AG04449 (cell line): ENCODE measurements around the gene SKAP1.

Experiments used
- CTCF ChIA-PET: fragments of 350-600 bp; formaldehyde crosslinking; extraction: SDS; loops from one replicate; lab custom pipeline; 2021; ENCODE audit warnings: antibody characterized with exemption; lab: Yijun Ruan, JAX
- POLR2A ChIA-PET: fragments of 400-600, 350-600 bp; formaldehyde crosslinking; extraction: SDS; loops from one replicate; lab custom pipeline; 2020; ENCODE audit warnings: antibody characterized with exemption, inconsistent platforms; lab: Yijun Ruan, JAX
- DNase-seq: peaks from one replicate; pipeline ENCODE4 v3.0.0-alpha.2; 2010; ENCODE audit warnings: low read depth, low spot score
- H3K4me3 ChIP-seq: 2 replicates; pipeline ENCODE4 v1.5.1; 2011; ENCODE audit warnings: low read depth, mild to moderate bottlenecking, control low read depth, low read length
- CTCF ChIP-seq: IDR thresholded peaks from one replicate; pipeline ENCODE4 v1.5.1; 2011; ENCODE audit warnings: mild to moderate bottlenecking, moderate library complexity, low read length, control low read depth, inconsistent platforms; ENCODE audit not compliant: insufficient read depth; ENCODE audit errors: missing control alignments

The SKAP1 gene

GRCh38 chr17:48084932-48085331 is 345.1 kb downstream of the SKAP1 start:
- POLR2A ChIA-PET = no interaction called here
- no peak overlapping the region for H3K4me3 ChIP-seq
- no peak for DNase-seq
- TF ChIP-seq CTCF = no peak
- CTCF ChIA-PET = interaction anchor here (1.0 to 6.4 kb wide), 6 partner anchors 10 to 59 kb away, joined by 3 to 50 read pairs (median 14); no protein-coding TSS in a partner anchor
